GM21423 (cell line): ENCODE data around the gene VHLL.
"Not testable (repeated sequence)": the region's sequence is repeated elsewhere in the genome, so short reads cannot be mapped to it uniquely, and the experiment has no call there.

Experiments used
- ATAC-seq: cut with Tn5 transposase; IDR thresholded peaks from one replicate; pipeline ENCODE4 v1.9.1; 2021; ENCODE audit warnings: mild to moderate bottlenecking, moderate library complexity; ENCODE audit not compliant: unreplicated experiment

VHLL gene

DNA sequence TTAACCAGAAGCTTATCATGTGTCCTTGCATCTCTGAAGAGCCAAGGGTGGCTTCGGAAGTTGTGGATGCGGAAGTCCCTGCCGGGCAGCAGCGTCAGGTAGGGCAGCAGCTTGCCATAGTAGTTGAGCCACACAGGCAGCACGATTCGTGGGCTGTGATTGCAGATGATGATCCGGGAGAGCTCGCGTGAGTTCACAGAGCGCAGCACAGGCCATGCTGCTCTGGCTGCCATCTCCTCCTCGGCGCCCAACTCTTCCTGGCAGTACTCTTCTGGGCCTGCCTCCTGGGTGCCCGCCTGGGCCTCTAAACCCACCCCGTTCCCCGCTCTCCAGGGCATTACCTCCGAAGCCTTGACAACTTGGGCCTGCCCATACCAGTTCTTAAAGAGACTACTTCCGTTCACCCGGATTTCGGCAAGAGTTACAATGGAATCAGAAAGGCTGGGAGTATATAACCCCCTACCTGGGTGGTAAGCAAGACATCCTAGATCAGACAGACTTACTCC is at the start of gene VHLL:
TSS of gene VHLL (minus strand) at position 456 of the 506 bp plus-strand sequence. CDS start at position 338, 118 bp downstream.
- ATAC-seq: no peak

DNA sequence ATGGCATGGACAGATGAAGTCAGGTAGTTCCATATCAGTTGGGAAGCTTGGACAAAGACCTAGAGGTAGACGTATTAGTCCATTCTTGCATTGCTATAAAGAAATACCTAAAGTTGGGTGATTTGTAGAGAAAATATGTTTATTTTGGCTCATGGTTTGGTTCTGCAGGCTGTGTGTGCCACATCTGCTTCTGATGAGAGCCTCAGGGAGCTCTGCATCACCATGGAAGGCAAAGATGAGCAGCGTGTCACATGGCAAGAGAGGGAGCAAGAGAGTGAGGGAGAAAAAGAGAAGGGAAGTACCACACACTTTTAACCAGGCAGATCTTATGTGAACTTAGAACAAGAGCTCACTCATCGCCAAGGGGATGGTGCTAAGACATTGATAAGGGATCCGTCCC is 48.2 kb upstream of the VHLL start:
- no peak for ATAC-seq

DNA sequence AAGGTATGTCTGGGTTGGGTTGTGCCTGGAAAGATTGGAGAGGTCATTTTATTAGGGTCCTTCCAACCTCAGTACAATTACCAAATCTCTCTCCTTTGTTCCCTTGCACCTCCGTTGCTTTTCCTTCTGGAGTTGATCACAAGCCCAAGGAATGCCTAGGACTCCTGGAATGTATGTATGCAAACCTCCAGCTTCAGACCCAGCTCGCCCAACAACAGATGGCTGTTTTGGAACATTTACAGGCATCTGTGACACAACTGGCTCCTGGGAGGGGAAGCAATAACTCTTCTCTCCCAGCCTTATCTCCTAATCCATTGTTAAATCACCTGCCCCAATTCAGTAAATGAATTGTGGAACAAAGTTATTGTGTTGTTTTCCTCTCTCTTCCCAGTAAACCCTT is 47.5 kb upstream of the VHLL start:
- no peak for ATAC-seq

DNA sequence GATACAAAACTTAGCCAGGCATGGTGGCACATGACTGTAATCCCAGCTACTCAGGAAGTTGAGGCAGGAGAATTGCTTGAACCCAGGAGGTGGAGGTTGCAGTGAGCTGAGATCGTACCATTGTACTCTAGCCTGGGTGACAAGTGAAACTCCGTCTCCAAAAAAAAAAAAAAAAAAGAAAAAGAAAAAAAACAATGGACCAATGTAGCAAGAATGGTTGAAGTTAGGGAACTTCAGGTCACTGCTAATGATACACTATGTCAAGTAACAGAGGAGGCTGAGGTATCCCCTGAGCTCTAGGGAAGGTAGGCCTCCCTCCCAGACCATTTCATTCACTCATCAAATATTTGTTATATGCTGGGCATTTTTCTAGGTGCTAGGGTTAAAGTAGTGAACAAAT is 46.9 kb upstream of the VHLL start:
- not testable (repeated sequence) for ATAC-seq

DNA sequence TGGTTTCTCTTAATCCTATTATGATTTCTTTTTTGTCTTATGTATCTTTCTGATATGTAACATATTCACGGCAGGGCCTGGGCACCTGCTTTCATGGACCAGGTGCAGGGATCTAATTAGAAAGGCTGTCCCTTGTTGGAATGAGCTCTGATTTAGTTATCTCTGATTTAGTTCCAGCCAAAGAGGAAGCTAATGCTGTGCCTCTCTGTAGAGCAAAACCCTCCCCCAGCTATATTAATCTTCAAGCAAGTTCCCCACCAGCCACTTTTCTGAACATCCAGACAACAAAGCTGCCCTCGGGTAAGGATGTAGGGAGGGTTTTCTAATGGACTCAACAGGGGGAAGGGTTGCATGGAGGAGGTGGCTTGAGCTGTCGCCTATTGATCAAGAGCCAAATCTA is 45.3 kb upstream of the VHLL start:
- no peak for ATAC-seq

DNA sequence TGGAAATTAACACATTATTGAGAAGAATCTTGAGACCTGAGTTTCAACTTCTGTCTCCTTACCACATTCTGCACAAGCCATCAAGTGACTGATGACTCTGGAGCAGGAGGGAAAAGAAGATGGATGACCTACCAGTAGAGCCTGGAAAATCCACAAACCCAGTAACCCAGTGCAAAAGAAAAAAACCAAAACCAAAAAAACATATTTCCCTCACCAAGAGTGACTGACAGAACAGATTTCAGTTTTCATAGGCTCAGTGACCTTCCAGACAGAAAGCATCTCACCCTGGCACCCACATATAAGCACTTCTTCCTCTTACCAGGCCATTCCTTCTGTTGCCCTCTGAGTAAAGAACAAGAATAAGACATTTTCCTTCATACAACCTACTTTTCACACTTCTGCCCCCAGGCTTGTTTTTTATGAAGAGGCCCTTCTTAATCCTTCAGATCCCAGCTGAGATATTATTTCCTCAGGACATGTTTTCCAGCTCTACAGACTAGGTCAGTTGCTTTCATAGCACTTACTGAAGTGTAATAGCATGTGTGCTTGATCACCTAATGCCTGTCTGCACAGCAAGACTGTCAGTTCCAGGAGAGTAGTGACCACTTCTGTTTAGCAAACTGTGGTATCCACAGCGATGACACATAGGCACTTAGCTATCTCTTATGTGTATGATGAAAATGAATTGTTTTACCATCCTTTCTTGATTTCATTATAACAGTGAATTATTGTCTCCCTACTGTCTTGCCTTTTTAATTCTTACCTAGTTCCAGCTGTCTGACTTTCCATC is 43.3 kb upstream of the VHLL start:
- ATAC-seq: no peak

DNA sequence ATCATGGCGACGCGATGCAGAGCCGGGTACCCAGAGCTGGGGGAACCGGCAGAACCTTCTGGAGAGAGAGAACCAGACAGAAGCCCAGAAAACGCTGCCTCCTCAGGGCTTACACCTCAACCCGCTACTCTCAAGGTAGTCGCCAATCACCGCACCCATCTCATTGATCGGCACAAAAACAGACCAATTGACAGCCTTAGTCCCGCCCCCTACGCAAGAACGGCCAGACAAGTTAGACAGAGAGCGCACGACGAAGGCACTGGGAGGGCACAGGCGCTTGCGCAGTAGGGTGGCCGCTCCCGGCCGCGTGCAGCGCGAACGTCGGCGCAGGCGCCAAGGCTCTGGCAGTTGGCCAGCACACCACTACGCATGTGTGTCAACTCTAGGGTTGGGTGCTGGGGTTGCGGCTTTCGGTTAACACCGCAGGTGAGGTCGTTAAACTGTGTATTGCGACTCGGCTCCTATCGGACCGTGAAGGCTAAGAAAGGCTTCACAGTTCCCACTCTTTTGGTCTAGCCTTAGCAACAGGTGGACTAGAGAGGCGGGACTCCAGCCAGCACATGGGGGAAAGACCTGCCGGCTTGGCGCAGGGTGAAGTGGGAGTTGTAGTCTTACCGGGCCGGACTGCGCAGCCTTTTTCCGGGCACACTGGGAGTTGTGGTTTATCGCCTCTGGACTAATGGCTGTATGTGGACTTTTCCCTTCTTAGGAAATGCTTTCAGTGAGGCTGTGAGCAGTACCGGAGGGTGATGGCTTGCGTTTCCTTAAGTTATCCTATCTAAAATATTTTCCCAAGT is 39.3 kb upstream of the VHLL start, which contains the start of the genes CCT3 and TSACC:
TSS of gene CCT3 (minus strand) at position 113 of the 797 bp plus-strand sequence. CDS start at position 5, 108 bp downstream.
TSS of gene TSACC (plus strand) at position 347 of the 797 bp plus-strand sequence. CDS start 1,232 bp downstream, outside the sequence.
- ATAC-seq: peak; percentile 95

DNA sequence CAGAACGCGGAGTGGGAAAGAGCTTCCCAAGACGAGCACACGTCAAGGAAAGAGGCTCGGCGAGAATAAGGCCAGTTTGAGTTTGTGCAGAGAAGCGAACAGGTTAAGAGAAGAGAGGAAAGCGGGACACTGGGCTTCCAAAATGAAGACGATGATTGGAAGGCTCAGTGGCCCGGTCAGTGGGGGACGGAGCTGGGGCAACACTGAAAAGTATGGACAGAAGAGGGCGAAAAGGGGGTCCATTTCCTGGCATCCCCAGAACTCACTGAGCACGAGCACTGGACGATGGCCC is 38.7 kb upstream of the VHLL start:
- no peak for ATAC-seq

DNA sequence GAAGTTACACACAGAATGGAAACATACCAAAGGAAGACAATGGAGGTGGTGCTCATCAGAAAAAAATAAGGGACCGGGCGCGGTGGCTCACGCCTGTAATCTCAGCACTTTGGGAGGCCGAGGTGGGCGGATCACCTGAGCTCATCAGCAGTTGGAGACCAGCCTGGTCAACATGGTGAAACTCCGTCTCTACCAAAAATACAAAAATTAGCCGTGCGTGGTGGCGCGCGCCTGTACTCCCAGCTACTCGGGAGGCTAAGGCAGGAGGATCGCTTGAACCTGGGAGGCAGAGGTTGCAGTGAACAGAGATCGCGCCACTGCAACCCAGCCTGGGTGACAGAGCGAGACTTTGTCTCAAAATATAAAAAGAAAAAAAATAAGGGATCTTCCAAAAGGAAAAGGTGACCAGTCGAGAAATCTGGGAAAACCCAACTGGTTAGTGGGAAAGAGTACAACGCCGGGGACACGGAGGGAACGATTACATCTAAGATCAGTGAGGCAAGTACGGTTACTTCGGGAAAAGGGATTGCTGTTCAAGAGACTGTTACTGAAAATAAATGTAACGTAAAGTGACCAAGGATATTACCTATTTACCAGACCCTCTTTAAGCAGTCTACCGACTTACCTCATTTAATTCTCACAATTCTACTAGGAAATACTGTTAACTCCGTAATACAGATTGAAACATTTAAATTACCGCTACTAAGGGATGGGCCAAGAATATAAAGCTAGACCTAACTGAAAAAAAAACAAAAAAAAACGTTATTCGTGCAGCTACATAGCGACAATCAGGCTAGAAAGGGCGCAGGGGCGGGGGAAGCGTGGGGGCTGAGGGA is 38.2 kb upstream of the VHLL start:
- peak; percentile 3 for ATAC-seq

DNA sequence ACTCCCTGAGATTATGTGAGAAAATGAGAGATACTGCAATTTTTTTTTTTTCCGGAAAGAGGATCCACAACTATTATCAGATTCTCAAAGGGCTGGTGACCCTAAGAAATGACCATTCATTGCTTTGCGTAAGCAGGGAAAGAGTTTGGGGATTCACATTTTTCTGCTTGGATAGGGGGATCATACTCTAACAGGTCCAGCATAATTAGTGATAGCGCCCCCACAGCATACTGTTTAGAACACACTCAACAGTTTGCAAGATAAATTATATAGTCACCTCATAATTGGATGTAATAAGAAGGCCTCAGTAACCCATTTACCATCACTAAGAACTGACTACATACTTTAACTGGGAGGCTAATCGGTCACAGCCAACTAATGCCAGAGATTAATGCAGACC is 37.1 kb upstream of the VHLL start:
- ATAC-seq: no peak

DNA sequence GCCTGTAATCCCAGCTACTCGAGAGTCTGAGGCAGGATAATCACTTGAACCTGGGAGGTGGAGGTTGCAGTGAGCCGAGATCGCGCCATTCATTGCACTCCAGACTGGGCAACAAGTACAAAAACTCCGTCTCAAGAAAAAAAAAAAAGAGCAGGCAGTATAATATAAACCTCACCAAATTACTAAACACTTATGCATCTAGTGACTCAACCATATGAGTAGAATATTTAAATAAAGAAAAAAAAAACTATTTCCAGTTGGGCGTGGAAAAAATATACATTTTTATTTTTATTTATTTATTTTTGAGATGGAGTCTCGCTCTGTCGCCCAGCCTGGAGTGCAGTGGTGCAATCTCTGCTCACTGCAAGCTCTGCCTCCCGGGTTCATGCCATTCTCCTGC is 24.1 kb upstream of the VHLL start:
- ATAC-seq: not testable (repeated sequence)

DNA sequence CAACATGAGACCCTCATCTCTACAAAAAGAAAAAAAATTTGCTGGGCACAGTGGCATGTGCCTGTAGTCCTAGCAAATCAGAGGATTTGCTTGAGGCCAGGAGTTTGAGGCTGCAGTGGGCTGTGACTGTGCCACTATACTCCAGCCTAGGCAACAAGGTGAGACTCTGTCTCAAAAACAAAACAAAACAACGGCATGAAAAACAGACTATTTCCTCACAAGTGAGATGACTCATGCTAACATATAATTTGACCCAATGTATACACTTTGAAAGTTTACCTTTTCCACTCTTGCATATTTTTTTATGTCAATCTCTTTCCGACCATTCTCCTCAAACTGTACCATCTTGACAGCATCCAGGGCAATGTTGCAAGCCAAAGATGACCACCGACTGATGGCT is 21.5 kb upstream of the VHLL start:
- ATAC-seq: no peak

DNA sequence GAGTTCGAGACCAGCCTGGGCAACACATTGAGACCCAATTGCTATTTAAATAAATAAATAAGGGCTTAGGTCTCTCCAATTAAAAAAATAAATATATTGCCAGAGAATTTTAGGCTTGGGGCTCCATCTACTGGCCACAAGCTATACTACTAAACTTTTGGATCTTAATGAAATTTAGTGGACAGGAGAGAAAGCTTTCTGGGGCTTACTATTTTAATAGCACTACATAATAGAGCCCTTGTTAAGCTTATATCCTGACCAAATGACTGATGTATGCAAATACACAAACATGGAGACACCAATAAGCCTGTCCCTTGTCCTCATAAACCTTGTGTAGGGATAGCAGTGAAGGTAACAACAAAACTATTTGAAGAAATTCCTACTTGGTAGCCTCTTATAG is 20.6 kb upstream of the VHLL start:
- no peak for ATAC-seq

DNA sequence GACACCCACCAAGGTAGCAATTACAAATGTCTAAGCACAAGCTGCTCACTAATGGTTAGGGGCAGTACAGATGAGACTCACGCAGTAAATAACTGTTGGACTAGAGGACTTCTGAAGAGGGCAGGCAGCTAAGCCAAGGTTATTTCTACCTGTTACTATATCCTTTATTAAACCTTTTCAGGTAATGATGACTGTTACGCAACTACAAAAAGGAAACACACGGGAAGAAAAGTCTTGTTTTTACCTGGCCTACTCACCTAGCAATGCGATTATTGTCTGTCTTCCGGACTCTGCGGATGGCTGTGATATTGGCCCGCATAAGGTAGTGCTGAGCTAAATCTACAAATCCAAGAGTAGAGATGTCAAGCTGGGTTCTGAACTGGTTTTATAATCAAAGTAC is 17.8 kb upstream of the VHLL start:
- ATAC-seq: no peak

DNA sequence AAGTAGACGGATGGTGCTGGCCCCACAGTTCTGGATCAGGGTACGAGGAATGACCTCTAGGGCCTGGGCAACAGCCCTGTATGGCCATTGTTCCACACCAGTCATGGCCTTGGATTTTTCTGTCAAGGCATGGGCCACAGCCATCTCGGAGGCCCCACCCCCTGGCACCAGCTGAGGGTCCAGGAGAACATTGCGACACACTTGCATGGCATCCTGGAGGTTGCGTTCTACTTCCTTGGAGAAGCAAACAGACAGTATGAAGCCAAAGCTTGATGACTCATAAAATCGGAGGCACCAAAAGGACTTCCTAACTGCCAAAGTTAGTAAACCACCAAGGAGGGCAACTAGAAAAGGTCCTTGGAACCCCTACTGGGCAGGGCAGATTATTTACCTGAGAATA is 11.9 kb upstream of the VHLL start:
- no peak for ATAC-seq

DNA sequence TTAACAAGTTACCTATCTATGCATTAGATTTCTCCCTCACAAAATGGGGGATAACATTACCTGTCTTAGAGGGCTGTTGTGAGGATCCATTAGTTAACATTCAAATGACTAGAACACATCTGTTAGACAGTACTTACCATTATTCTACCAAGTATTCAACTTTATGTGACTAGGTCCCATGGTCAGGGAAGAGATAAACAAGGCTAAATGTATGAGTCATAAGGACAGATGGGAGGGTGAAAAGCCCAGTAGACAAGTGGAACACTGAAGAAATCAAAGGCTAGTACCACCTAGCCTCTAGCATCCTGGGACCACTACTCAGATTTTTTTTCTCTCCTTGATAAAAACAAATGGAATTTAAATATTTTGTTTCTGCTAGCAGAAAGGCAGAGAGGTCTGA is 9.0 kb upstream of the VHLL start:
- ATAC-seq: no peak

DNA sequence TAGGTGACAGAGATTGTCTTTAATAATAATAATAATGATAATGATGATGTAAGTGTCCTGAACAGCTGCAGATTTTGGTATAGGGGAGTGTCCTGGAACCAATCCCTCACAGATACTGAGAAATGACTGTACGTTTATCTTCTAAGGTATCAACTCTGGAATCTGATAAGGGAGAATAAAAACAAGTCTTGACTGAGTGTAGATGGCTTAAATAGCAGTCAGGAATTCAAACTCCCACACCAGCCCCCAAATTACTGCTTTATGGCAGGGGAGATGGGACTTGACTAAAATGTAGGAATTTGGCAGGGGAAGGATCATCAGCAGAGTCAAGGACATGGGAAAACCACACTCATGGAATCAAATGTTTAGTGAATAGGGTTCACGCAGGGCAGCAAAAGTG is 6.1 kb upstream of the VHLL start:
- no peak for ATAC-seq

DNA sequence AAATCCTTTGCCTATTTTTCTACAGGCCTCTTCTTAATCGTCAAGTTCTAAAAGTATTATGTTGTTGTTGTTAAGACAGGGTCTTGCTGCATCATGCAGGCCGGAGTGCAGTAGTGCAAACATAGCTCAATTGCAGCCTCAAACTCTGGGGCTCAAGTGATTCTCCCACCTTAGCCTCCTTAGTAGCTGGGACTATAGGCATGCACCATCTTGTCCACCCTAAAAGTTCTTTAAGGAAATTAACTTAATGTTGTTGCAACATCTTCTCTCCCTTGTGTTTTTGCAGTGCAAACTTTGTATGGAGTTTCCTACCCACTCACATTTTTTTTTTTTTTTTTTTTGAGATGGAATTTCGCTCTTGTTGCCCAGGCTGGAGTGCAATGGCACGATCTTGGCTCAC is 4.1 kb upstream of the VHLL start:
- ATAC-seq: no peak

DNA sequence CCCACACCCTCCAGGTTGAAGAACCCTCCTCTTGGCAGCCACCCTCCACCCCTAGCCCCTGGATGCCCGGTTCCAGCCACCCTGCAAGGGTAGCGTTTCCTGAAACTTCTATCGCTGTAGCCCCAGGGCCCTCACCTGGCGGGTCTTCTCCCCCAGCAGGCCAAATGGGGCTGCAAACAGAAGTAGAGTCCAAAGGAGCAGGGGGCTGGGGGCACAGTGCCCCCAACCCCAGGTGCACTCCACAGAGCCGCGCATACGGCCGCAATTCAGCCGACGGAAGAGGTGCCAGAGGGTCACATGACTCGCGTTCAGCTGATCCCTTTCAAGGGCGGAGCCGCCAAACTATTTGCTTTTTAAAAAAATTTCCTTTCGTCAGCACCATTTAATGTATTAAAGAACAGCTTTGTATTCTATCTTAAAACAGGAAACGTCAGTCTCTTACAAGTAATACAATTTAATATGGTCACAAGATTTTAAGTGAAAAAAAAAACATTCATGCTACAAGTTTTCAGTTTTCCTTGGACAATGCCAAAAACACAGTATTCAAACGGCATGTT is 3.6 kb downstream of the VHLL start, which contains the start of gene GLMP:
TSS of gene GLMP (minus strand) at position 289 of the 557 bp plus-strand sequence. CDS start at position 255, 34 bp downstream.
- ATAC-seq: peak; percentile 48

DNA sequence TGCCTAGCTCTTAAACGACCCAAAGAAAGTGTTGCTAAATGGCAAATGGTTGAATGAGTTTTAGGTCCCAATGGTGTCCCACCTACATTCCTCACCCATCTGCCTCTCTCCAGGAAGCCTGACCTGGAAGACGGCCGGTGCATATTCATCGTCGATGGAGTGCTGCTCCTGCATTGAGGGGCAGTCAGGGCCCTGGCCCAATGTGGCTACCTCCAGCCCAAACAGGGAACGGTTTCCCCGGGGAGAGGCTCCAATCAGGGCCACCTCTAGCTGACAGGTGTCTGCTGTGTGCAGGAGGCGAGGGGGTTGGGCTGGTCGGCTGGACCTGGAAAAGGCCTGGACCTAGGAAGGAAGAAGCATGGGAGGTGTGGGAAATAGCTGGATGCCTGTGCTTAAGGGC is 5.2 kb downstream of the VHLL start:
- no peak for ATAC-seq

DNA sequence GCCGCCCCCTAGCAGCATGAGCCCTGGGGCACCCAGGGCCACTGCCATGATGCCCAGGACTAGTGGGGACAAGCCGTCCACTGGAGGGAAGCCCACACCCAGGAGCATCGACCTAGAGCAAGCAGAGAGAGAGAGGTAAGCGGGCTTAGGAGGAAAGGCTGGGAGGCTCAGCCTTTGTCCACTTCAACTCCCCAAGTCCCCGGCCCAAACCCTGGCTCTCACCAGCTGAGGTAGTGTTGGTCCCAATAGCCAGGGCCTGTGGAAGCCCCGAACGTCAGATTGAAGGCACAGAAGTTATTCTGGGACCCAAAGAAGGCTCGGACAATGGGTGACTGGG is 6.0 kb downstream of the VHLL start:
- ATAC-seq: no peak
